RWPE2 (cell line): ENCODE measurements around the gene TEX22.
"Not testable (repeated sequence)": the region's sequence is repeated elsewhere in the genome, so short reads cannot be mapped to it uniquely, and the experiment has no call there.

Source experiments
- ATAC-seq: fragments of 200-7000 bp; cut with Tn5 transposase; 3 replicates; pipeline ENCODE4 v1.9.1; 2021; ENCODE audit warnings: low read depth
- DNase-seq: peaks from one replicate; pipeline ENCODE4 v3.0.0-alpha.2; 2020; ENCODE audit warnings: low spot score
- H3K27ac ChIP-seq: fragments of 450-650 bp; 2 replicates; pipeline ENCODE4 v1.5.1; 2017; ENCODE audit warnings: mild to moderate bottlenecking; ENCODE audit not compliant: poor library complexity, severe bottlenecking
- H3K27me3 ChIP-seq: fragments of 250-450 bp; sonication (Bioruptor Pico); 2 replicates; pipeline ENCODE4 v1.5.1; 2021; ENCODE audit warnings: mild to moderate bottlenecking, moderate library complexity; ENCODE audit not compliant: insufficient read depth, poor library complexity, severe bottlenecking
- H3K36me3 ChIP-seq: fragments of 250-450 bp; sonication (Bioruptor Pico); 2 replicates; pipeline ENCODE4 v1.5.1; 2020; ENCODE audit warnings: low read depth, mild to moderate bottlenecking, moderate library complexity
- H3K4me1 ChIP-seq: fragments of 250-450 bp; sonication (Bioruptor Pico); 2 replicates; pipeline ENCODE4 v1.5.1; 2021; ENCODE audit warnings: mild to moderate bottlenecking, moderate library complexity; ENCODE audit not compliant: insufficient read depth, poor library complexity, severe bottlenecking
- H3K4me3 ChIP-seq: fragments of 250-450 bp; sonication (Bioruptor Pico); 2 replicates; pipeline ENCODE4 v1.5.1; 2021; ENCODE audit warnings: mild to moderate bottlenecking, moderate library complexity; ENCODE audit not compliant: severe bottlenecking
- H3K9me3 ChIP-seq: fragments of 250-450 bp; sonication (Bioruptor Pico); 2 replicates; pipeline ENCODE4 v1.5.1; 2021; ENCODE audit warnings: mild to moderate bottlenecking, moderate library complexity; ENCODE audit not compliant: severe bottlenecking
- TF ChIP-seq, protein P1 (sequence below): fragments of 450-650 bp; IDR thresholded peaks from one replicate; pipeline ENCODE4 v1.5.1; 2017; ENCODE audit warnings: mild to moderate bottlenecking, moderate library complexity; ENCODE audit not compliant: poor library complexity, severe bottlenecking

The TEX22 gene

DNA sequence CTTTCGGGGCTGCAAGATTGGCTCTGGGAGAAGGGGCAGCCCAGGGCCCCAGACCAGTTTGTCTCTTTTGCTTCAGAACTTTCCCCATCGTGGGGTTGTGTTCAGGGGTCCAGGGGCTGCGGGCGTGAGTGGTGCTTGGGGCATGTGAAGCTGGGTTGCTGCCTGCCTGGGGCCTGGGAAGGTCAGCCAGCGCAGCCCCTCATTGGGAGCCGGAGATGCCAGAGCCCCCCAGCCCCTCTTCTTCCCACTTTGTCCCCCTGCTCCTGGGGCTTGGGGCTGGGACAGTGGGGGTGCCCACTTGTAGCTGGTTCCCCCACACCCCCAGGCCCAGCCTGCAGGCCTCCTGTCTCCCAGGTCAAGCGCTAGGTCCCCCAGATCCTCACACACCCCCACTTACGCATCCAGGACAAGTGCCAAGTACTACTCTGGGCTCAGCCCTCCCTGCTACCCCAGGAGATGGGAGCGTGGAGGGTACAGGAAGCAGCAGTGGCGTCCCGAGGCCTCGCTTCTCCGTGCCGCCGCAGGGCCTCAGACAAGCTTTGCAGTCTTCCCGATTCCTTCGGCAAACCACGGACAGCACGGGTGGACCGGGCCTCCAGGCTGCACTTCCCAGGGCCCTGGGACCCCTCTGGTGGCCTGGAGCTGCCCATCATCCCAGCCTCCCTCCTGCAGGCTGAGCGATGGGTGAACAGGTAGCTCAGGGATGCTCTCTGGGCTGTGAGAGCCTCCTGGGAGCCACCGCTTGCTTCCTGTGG, 42.3 kb upstream of the TEX22 start:
- DNase-seq (no peak), ATAC-seq (no peak)
- peaks cover 7% of the 10 kb centered on the region for H3K36me3 ChIP-seq
- no peaks in the 10 kb centered on the region for H3K9me3 ChIP-seq
- H3K4me1 ChIP-seq, result peaks cover 2% of the 10 kb centered on the region
- no peaks in the 10 kb centered on the region for H3K27me3 ChIP-seq
- no peak overlapping the region for H3K4me3 ChIP-seq
- H3K27ac ChIP-seq, result no peak overlapping the region
- TF ChIP-seq, protein P1, sequence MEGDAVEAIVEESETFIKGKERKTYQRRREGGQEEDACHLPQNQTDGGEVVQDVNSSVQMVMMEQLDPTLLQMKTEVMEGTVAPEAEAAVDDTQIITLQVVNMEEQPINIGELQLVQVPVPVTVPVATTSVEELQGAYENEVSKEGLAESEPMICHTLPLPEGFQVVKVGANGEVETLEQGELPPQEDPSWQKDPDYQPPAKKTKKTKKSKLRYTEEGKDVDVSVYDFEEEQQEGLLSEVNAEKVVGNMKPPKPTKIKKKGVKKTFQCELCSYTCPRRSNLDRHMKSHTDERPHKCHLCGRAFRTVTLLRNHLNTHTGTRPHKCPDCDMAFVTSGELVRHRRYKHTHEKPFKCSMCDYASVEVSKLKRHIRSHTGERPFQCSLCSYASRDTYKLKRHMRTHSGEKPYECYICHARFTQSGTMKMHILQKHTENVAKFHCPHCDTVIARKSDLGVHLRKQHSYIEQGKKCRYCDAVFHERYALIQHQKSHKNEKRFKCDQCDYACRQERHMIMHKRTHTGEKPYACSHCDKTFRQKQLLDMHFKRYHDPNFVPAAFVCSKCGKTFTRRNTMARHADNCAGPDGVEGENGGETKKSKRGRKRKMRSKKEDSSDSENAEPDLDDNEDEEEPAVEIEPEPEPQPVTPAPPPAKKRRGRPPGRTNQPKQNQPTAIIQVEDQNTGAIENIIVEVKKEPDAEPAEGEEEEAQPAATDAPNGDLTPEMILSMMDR, result no peak

DNA sequence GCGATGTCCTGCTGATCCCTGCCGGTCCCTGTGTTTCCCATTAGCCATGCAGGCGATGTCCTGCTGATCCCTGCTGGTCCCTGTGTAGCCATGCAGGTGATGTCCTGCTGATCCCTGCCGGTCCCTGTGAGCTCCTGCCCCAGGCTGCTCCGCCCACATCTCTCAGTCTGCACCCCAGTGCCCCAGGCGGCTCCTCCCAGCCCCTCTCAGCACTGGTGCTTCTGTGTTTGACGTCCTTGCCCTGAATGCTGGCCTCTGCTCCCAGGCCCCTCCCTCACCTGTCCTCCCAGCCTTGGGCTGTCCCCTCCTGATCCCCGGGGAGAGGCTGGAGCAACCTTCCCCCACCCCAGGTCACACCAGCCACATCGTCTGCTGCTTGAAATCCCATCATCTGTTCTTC, 41.4 kb upstream of the TEX22 start:
- Histone ChIP-seq H3K4me3 (no peak overlapping the region), H3K27ac (no peak overlapping the region), H3K4me1 (peaks cover 2% of the 10 kb centered on the region), H3K9me3 (no peaks in the 10 kb centered on the region), H3K27me3 (no peaks in the 10 kb centered on the region), H3K36me3 (peaks cover 9% of the 10 kb centered on the region)
- TF ChIP-seq, protein P1, result no peak
- DNase-seq (no peak), ATAC-seq (no peak)

DNA sequence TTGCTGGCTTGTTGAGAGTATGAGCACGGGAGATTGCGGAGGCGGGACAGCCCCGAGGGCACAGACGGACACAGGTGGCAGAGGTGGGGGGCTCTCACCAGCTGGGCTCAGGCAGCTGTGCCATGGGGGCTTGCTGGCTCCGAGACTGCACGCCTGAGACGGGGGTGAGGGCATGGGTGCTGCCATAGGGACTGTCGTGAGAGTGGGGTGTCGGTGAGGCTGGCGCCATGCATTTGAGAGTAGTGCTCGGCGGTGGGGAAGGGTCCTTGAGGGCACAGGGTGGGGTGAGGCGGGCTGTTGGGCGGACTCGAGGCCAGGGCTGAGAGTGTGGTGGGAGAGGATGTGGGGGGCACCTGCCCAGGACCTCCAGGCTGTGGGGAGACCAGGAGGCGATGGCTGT, 40.7 kb upstream of the TEX22 start:
- Histone ChIP-seq H3K9me3 (no peaks in the 10 kb centered on the region), H3K4me3 (no peak overlapping the region), H3K27me3 (no peaks in the 10 kb centered on the region), H3K27ac (no peak overlapping the region), H3K4me1 (no peaks in the 10 kb centered on the region), H3K36me3 (peaks cover 9% of the 10 kb centered on the region)
- TF ChIP-seq, protein P1, result no peak
- no peak for ATAC-seq
- DNase-seq, result no peak

DNA sequence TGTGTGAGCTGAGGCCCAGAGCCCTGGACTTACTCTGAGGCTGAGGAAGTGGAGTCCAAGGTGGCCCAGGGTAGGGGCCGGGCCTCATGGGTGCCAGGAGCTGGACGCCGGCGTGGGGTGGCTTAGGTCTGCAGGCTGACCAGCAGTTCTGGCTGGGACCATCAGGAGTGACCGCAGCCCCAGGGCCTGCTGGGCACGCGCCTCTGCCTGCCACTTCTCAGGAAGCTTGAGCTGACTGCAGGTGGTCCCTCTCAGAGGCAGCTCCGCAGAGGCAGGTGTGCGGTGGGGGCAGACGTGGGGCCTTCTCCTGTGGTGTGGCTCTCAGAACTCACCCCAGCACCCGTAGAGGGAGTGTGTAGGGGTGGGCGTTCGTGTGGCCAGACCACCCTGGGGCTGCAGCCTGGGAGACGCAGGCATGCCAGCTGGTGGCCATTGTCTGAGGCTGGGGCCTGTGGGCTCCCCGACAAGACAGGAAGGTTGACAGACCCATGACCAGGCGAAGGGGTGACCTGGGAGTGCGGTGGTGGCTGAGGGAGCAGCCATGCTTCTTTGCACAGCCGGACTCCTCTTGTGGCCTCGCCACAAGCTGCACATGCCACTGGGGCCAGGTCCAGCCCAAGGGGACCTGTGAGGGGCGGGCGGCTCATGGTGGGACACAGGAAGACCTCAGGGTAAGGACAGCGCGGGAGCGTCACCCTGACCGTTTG, 40.0 kb upstream of the TEX22 start:
- ATAC-seq, result no peak; the same call in 2 of the 3 replicates
- Histone ChIP-seq H3K36me3 (peaks cover 9% of the 10 kb centered on the region), H3K4me1 (no peaks in the 10 kb centered on the region), H3K9me3 (no peaks in the 10 kb centered on the region), H3K27me3 (no peaks in the 10 kb centered on the region), H3K27ac (no peak overlapping the region), H3K4me3 (no peak overlapping the region)
- no peak for DNase-seq
- TF ChIP-seq, protein P1, result no peak

DNA sequence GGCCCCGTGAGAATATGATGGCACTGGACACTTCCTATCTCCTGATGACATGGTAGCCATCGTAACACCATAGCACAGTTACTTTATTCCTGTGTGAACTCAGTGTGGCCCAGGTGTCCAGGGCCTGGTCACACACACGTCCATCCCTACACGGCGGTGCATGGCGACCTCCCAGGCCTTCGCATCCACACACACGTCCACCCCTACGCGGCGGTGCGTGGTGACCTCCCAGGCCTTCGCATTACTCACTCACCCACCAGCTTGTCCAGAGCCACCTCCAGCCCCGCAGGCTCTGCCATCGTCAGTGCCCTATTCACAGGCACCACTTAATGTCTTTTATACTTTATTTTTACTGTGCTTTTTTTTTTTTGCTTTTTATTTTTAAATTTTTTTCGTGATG, 39.4 kb upstream of the TEX22 start:
- TF ChIP-seq, protein P1, result no peak
- H3K36me3 ChIP-seq, result peaks cover 4% of the 10 kb centered on the region
- no peak for DNase-seq
- H3K4me3 ChIP-seq, result no peak overlapping the region
- H3K9me3 ChIP-seq, result no peaks in the 10 kb centered on the region
- H3K27me3 ChIP-seq, result no peaks in the 10 kb centered on the region
- ATAC-seq, result no peak
- no peaks in the 10 kb centered on the region for H3K4me1 ChIP-seq
- no peak overlapping the region for H3K27ac ChIP-seq

DNA sequence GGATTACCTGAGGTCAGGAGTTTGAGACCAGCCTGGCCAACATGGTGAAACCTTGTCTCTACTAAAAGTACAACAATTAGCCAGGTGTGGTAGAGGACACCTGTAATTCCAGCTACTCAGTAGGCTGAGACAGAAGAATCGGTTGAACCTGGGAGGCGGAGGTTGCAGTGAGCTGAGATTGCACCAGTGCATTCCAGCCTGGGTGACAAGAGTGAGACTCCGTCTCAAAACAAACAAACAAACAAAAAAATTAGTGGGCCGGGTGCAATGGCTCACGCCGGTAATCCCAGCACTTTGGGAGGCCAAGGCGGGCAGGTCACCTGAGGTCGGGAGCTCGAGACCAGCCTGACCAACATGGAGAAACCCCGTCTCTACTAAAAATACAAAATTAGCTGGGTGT, 36.9 kb upstream of the TEX22 start:
- not testable (repeated sequence) for H3K4me1 ChIP-seq, H3K9me3 ChIP-seq, H3K27me3 ChIP-seq, ATAC-seq, DNase-seq, H3K36me3 ChIP-seq, H3K4me3 ChIP-seq, H3K27ac ChIP-seq
